Spleen (tissue), 11 donors: Measurements from ENCODE around the gene SYNE2. TPM values are rescaled to one million over a fixed set of nuclear protein-coding genes. Genes with fewer than 3 reads are reported as not detected.

ENCODE experiments used
- DNase-seq: peaks from one replicate; pipeline ENCODE4 v3.0.0-alpha.2; 2020
- H3K27ac ChIP-seq, 8 donors: fragments of 200-600 bp; sonication (generic) in 7 of 8; 1 replicate in 4 of 8; 2 replicates in 4 of 8; pipeline versions ENCODE4 v1.5.0 to v1.8.0; 2016 to 2021; ENCODE audit warnings: inconsistent platforms in 4 of 8, mild to moderate bottlenecking in 4 of 8, moderate library complexity in 1 of 8
- H3K27me3 ChIP-seq, 7 donors: fragments of 200-600 bp; sonication (generic) in 6 of 7; replicated peaks in 1 of 7; 1 replicate in 4 of 7; 2 replicates in 3 of 7; pipeline versions ENCODE4 v1.5.0 to v1.8.0; 2016 to 2021; ENCODE audit warnings: inconsistent platforms in 3 of 7, mild to moderate bottlenecking in 1 of 7
- H3K36me3 ChIP-seq, 6 donors: fragments of 200-600 bp; sonication (generic) in 5 of 6; 1 replicate in 4 of 6; 2 replicates in 2 of 6; pipeline versions ENCODE4 v1.5.0 to v1.8.0; 2016 to 2021; ENCODE audit warnings: inconsistent platforms in 2 of 6
- H3K4me1 ChIP-seq, 6 donors: fragments of 200-600 bp; sonication (generic) in 5 of 6; 1 replicate in 3 of 6; 2 replicates in 3 of 6; pipeline versions ENCODE4 v1.5.0 to v1.8.0; 2016 to 2021; ENCODE audit warnings: inconsistent platforms in 3 of 6
- H3K4me3 ChIP-seq, 8 donors: fragments of 200-600 bp; sonication (generic) in 7 of 8; 1 replicate in 4 of 8; 2 replicates in 4 of 8; pipeline versions ENCODE4 v1.5.0 to v1.8.0; 2016 to 2021; ENCODE audit warnings: inconsistent platforms in 4 of 8, mild to moderate bottlenecking in 4 of 8, moderate library complexity in 2 of 8
- H3K9me3 ChIP-seq, 8 donors: fragments of 200-600 bp; sonication (generic) in 7 of 8; 1 replicate in 4 of 8; 2 replicates in 4 of 8; pipeline versions ENCODE4 v1.5.0 to v1.8.0; 2016 to 2021; ENCODE audit warnings: inconsistent platforms in 4 of 8
- CTCF ChIP-seq, 11 experiments: fragments of 200-600 bp in 7 of 11; fragments of 450-650 bp in 4 of 11; sonication (generic) in 4 of 11; IDR thresholded peaks in 8 of 11; conservative IDR thresholded peaks in 3 of 11; 1 replicate in 7 of 11; 2 replicates in 4 of 11; pipeline versions ENCODE4 v1.4.0 to v1.8.0; 2016 to 2021; ENCODE audit warnings: antibody characterized with exemption in 11 of 11, inconsistent platforms in 4 of 11, mild to moderate bottlenecking in 1 of 11
- POLR2A ChIP-seq, 3 donors: fragments of 450-650 bp; IDR thresholded peaks; one replicate each; pipeline ENCODE4 v1.5.1; 2017; ENCODE audit warnings: antibody characterized with exemption in 3 of 3, mild to moderate bottlenecking in 1 of 3
- POLR2AphosphoS5 ChIP-seq, 3 donors: sonication (generic); formaldehyde crosslinking; IDR thresholded peaks; one replicate each; pipeline ENCODE4 v1.5.1; 2017; ENCODE audit warnings: antibody characterized with exemption in 3 of 3
- WGBS, 5 donors: extraction: QIAGEN DNeasy Blood & Tissue Kit in 3 of 5; methylation state at CpG; one replicate each; pipeline versions ENCODE4 v1.1.5 to v1.1.7; 2013 to 2018; 5-methylcytosine and 5-hydroxymethylcytosine counted together
- intact Hi-C: fragments of 100-400 bp; cut with DNase I; formaldehyde crosslinking; loops from one replicate; pipeline ENCODE4 v1.15.0; 2023; ENCODE audit warnings: low total_unique reads
- polyA plus RNA-seq, 3 donors: library from polyadenylated mRNA; stranded (reverse); fragments of 200-250 nt; gene quantifications; one replicate each; pipeline ENCODE4 v1.2.1, GENCODE V29; 2013
- total RNA-seq, 7 donors: library from RNA; depleted of rRNA in 3 of 7; stranded (reverse); fragments of >200 nt in 3 of 7; fragmentation: NEBNext Ultra II Directional in 4 of 7; extraction: Animal tissue kit (Norgen Biotek cat#: 25700) in 4 of 7; gene quantifications; one replicate each; pipeline versions ENCODE4 v1.1.0 to v1.2.1, GENCODE V29; 2016 to 2021
- donor health status: healthy with polysubstance abuse.
- donor health status: DM: no; HTN: no; CAD: no; lungs with moderate emphysema.
- donor health status: DM: no; HTN: no; CAD: no.
- donor health status: Bipolar disorder and iron deficiency.
- donor health status: healthy.
- donor health status: DM: no; HTN: no; CAD: no.
- donor health status: DM: yes; HTN: yes; CAD: no.

Gene SYNE2
- total and polyA plus RNA-seq, 10 donors = 16.0 to 173 (median 147) TPM

- WGBS, 5 donors = 74 to 84% (median 78%) methylated on average over 23 to 24 of the region's 24 CpGs
- no peak overlapping the region for H3K4me3 ChIP-seq
- H3K9me3 ChIP-seq = no peaks in the 10 kb centered on the region
- intact Hi-C loops = no loop called here
- no peak for DNase-seq
- TF ChIP-seq CTCF (IDR thresholded peaks at IDR 0.05 in 8 of 11, conservative IDR thresholded peaks at IDR 0.05 in 3 of 11) = no peak
- peak in 2 of 3 donors; percentile 29 to 43 for TF ChIP-seq POLR2AphosphoS5 (IDR thresholded peaks at IDR 0.05)
- no peak for TF ChIP-seq POLR2A (IDR thresholded peaks at IDR 0.05)
- H3K4me1 ChIP-seq = peaks cover 4 to 53% (median 23%) of the 10 kb centered on the region in 6 donors
- H3K27me3 ChIP-seq = no peaks in the 10 kb centered on the region
- peak overlapping the region; percentile 57 to 89 (median 78) for H3K27ac ChIP-seq
- H3K36me3 ChIP-seq = peaks cover 0 to 28% (median 2%) of the 10 kb centered on the region in 6 donors
These were observed 382.3 kb downstream of the SYNE2 start for GRCh38 chr14:64234877-64235651.

- 59 to 67% (median 64%) methylated on average over 13 of the region's 13 CpGs for WGBS, 5 donors
- Histone ChIP-seq H3K4me1 (peaks cover 4 to 53% (median 23%) of the 10 kb centered on the region in 6 donors), H3K27ac (peak overlapping the region; percentile 57 to 89 (median 78)), H3K36me3 (peaks cover 0 to 20% (median 0%) of the 10 kb centered on the region in 6 donors), H3K27me3 (no peaks in the 10 kb centered on the region), H3K4me3 (no peak overlapping the region), H3K9me3 (no peaks in the 10 kb centered on the region)
- DNase-seq = peak; percentile 92
- TF ChIP-seq CTCF (IDR thresholded peaks at IDR 0.05 in 8 of 11, conservative IDR thresholded peaks at IDR 0.05 in 3 of 11) (no peak), POLR2A (IDR thresholded peaks at IDR 0.05) (peak in 1 of 3 donors; percentile 44), POLR2AphosphoS5 (IDR thresholded peaks at IDR 0.05) (peak; percentile 67 to 85 (median 81))
- intact Hi-C loops = no loop called here
These were observed 383.1 kb downstream of the SYNE2 start for GRCh38 chr14:64235652-64236640.

DNA sequence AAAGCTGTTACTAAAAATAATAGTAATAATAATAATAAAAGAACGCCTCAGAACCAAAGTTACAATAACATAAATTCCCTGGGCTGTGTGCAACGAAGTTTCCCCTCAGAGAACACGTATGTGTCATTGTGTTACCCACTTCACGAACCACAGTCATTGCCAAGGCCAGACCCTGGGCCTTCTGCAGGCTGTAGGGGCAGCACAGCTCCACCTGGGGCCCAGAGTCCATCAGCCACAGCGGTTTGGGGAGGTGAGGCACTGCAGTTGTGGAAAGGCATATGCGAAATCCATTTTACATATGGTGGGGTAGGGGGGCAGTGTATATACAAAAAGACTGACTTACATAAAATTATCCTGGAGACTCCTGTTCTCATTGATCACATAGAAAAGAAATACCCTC lies 385.2 kb downstream of the SYNE2 start:
- Histone ChIP-seq H3K27me3 (no peaks in the 10 kb centered on the region), H3K9me3 (no peaks in the 10 kb centered on the region), H3K27ac (no peak overlapping the region), H3K4me3 (no peak overlapping the region), H3K36me3 (peaks cover 0 to 1% (median 0%) of the 10 kb centered on the region in 6 donors), H3K4me1 (peaks cover 4 to 45% (median 21%) of the 10 kb centered on the region in 6 donors)
- intact Hi-C loops = no loop called here
- TF ChIP-seq POLR2AphosphoS5 (IDR thresholded peaks at IDR 0.05) (no peak), CTCF (IDR thresholded peaks at IDR 0.05 in 8 of 11, conservative IDR thresholded peaks at IDR 0.05 in 3 of 11) (no peak), POLR2A (IDR thresholded peaks at IDR 0.05) (no peak)
- DNase-seq = no peak
- WGBS, 5 donors = 86 to 93% (median 87%) methylated on average over 6 of the region's 6 CpGs
